ENCODE data around the gene ICOSLG.
"Not testable (repeated sequence)": the region's sequence is repeated elsewhere in the genome, so short reads cannot be mapped to it uniquely, and the experiment has no call there.

ICOSLG gene

DNA sequence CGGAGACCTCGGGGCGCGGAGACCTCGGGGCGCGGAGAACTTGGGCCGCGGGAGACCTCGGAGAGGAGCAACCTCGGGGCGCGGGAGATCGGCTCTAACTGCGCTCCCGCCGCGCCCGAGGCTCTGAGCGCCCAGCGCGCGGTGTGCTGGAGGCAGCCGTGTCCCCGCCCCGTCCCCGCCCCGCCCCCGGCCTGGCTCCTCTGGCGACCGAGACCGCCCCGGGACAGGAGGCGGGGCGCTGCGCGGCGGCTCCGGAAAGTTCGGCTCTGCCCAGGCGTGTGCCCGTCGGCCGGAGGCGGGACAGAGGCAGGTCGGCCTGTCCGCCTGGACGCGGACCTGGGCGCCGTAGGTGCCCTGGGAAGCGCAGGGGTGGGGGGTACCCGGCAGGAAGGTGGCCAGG is at the start of gene ICOSLG:
Gene ICOSLG, minus strand, starts transcription at position 102 of the 400 bp plus-strand sequence. CDS start 126 bp downstream, outside the sequence.
- not testable (repeated sequence) for DNase-seq

DNA sequence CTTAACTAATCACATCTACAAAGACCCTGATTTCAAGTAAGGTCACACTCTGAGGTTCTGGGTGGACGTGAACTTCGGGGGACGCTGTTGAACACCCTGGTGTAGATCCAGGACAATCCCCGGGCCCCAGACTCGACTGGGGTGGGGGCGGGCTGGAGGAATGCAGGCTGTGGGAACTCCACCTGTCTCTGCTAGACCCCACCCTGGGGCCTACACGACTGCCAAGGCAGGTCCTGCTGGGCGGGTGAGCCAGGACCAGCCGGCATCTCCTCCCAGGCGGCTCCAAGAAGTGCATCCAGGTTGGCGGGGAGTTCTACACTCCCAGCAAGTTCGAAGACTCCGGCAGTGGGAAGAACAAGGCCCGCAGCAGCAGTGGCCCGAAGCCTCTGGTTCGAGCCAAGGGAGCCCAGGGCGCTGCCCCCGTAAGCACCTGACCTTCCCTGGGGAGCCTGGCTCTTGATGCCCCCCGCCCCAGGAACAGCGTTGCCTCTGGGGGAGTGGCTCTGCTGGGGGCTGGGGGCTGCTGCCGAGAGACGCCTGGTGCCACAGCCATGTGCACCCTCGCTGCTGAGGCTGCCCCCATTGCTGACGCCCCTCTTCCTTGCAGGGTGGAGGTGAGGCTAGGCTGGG is 48.8 kb upstream of the ICOSLG start:
- no peak for DNase-seq

- DNase-seq: no peak
These were observed 47.7 kb upstream of the ICOSLG start for GRCh38 chr21:44288251-44289110.

GRCh38 chr21:44286716-44287632 is 46.2 kb upstream of the ICOSLG start:
- no peak for DNase-seq

DNA sequence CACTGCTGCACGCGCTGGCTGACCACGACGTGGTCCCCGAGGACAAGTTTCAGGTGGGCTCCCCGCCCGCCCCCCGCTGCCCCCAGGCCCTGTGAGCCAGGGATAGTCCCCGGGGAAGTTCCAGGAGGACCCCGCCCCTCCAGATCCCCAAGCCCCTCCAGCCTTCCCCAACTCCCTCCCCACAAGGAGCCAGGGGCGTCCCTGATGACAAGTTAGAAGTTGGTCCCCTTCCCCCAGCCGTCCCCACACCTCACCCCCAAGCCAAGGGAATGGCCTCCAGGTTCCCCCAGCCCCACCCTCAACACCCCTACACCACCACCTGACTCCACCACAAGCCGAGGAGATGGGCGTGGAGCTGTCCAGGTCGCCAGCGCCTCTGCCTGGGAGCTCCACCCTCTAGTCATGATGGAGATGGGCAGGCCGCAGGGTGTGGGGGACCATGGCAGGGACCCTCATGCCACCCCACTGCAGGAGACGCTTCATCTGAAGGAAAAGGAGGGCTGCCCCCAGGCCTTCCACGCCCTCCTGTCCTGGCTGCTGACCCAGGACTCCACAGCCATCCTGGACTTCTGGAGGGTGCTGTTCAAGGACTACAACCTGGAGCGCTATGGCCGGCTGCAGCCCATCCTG is 45.5 kb upstream of the ICOSLG start:
- DNase-seq: no peak

GRCh38 chr21:44285138-44285992 is 44.6 kb upstream of the ICOSLG start, which contains the start of gene AIRE:
TSS of gene AIRE (plus strand) at chr21:44285876. CDS start at chr21:44286007, 131 bp downstream.
- peak in 1 of 14 donors; percentile 35 for DNase-seq

DNA sequence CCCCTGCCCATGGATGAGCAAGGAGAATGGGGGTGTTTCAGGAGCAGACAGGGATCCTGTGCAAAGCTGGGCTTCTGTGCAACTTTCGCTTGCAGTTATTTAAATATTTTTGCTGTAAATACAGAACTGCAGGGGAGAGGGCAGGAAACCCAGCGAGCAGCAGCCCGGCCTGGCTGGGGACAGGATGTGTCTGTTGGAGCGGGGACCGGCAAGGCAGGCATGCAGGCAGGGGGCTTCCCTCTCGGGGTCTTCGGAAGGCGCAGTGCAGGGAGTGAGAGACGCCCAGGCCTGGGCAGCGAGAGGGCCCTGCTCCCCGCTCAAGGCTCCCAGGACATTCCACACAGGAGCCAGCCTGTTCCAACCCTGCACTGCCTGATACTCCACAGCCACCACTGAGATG is 43.2 kb upstream of the ICOSLG start:
- DNase-seq: no peak

DNA sequence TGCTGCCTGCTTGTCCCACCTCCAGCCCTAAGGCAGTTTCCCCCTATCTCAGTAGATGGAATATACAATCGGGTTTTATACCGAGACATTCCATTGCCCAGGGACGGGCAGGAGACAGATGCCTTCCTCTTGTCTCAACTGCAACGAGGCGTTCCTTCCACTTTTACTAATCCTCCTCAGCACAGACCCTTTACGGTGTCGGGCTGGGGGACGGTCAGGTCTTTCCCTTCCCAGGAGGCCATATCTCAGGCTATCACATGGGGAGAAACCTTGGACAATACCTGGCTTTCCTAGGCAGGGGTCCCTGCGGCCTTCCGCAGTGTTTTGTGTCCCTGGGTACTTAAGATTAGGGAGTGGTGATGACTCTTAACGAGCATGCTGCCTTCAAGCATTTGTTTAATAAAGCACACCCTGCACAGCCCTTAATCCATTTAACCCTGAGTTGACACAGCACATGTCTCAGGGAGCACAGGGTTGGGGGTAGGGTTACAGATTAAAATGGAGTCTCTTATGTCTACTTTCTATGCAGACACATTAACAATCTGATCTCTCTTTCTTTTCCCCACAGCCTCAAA is 42.6 kb upstream of the ICOSLG start:
- DNase-seq: not testable (repeated sequence)

DNA sequence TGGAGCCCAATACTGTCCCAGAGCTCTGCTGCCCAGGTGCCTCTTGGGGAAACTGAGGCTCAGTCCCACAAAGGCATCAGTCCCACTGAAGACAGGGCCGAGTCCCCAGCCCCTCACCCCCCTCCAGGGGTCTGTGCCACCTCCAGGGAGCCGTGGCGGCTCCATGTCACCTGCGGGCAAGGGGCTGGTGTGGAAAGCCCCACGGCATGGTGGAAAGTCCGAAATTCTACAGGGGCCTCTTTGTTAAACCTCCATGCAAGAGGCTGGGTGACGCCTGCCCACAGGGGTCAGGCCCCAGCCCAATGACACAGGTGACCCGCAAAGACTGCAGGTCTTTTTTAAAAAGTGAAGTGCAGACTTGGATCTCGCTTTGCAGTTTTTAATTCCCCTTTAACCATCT is 41.6 kb upstream of the ICOSLG start:
- no peak for DNase-seq

DNA sequence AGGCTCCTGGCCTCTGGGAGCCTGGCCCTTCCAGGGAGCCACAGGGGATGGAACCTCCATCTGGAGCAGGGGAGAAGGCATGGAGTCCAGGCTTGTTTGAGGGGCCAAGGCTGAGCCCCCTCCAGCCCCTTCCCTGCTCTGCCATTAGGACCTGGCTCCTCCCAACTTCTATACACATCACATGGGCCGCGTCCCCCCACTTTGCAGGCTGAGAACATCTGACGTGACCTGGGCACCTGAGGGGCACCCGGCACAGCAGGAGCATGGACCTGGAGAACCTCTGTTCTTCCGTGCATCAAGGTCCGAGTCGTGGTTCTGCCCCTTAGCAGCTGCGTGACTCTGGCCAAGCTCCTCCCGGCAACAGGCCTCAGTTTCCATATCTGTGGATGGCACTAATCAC is 41.1 kb upstream of the ICOSLG start:
- DNase-seq: no peak

DNA sequence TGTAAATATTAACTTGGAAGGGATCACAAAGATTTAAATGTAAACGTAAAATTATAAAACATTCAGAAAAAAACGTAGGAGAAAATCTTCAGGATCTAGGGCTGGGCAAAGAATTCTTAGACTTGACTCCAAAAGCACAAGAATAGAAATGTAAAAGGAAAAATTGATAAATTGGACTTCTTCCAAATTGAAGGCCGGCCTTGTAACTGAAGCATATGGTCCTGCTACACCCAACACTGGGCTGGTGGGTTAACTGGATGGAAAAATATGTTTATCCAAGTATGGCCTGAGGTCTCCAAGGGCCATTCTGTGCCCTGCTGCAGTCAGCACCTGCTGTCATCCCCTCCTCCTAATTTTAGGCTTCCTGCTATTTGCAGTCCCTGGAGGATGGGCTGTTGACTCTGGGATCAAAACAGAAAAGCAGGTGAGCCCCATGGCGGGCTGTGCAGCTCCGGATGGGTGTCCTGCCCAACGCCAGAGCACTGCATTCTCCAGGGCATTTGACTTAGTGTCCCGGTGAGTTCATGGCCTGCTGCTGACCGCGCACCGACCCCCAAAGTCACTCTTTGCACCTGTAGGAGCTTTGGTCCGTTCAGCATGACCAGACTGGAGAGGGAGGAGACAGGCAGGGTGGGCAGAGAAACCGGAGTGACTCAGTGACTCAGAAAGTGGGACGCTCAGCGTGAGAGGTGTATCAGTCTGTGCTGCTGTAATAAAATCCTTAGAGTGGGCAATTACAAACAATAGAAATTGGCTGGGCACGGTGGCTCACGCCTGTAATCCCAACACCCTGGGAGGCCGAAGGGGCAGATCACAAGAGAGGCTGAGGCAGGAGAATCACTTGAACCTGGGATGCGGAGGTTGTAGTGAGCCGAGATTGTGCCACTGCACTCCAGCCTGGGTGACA is 38.9 kb upstream of the ICOSLG start:
- no peak for DNase-seq

DNA sequence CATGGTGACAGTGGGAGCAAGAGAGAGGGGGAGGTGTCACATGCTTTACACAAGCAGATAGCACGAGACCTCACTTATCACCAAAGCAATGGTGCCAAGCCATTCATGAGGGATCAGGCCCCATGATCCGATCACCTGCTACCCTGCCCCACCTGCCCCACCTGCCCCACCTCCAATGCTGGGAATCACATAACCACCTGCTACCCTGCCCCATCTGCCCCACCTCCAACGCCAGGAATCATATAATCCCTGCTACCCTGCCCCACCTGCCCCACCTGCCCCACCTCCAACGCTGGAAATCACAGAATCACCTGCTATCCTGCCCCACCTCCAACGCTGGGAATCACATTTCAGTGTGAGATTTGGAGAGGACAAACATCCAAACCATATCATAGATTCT is 34.3 kb upstream of the ICOSLG start:
- DNase-seq: no peak

DNA sequence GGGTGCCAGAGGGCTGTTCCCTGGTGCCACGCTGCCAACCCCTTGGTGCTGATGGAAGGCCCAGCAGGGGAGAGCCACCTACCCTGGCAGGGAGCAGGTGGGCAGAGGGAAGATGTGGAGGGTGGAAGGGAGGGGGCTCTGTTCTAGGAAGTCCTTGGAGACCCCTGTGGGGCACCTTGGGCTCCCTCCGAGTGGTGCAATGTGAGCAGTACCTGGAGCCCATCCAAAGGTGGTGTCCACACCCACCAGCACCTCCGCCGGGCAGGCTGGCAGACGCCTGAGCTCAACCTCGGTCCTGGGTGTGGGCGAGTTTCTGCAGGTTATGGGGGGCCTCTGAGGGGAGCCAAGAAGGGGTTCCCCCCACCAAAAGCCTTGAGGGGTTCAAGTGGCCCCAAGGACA is 32.3 kb upstream of the ICOSLG start:
- no peak for DNase-seq

GRCh38 chr21:44272284-44272858 is 31.6 kb upstream of the ICOSLG start:
- DNase-seq: no peak

DNA sequence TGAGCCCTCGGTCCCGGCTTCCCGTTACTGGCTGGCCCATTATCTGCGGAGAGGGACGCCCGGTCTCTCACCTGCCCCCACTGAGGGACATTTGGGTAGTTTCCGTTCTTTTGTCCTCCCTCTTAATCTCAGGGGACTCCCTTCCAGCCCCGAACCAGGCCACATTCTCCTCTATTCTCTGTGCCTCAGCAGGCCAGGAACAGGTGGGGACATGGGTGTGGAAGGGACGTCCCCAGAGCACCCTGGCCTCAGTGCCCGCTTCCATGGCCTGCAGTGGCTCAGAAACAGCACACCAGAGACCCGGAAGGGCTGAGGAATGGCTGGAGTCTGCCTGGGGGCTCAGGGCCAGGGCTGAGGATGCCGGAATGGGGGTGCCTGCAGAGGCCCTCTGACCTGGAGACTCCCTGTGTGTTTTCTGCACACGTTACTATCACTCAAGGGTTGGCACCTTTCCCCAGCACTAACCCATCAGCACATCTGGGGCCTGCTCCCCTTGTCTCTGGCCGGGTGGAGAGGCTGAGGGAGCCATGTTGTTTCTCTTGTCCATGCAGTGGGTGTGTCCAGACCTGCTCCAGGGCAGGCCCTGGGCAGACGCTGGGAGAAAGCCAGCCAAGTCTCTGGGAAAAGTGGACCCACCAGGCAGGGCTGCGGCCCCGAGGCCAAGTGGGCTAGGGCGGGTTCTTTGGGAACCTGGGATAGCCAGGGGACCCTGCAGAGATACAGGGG is 31.0 kb upstream of the ICOSLG start:
- DNase-seq: no peak

- no peak for DNase-seq
These were observed 28.3 kb upstream of the ICOSLG start for GRCh38 chr21:44269090-44269489.

- DNase-seq: no peak
These were observed 27.0 kb upstream of the ICOSLG start for GRCh38 chr21:44267655-44268142.

DNA sequence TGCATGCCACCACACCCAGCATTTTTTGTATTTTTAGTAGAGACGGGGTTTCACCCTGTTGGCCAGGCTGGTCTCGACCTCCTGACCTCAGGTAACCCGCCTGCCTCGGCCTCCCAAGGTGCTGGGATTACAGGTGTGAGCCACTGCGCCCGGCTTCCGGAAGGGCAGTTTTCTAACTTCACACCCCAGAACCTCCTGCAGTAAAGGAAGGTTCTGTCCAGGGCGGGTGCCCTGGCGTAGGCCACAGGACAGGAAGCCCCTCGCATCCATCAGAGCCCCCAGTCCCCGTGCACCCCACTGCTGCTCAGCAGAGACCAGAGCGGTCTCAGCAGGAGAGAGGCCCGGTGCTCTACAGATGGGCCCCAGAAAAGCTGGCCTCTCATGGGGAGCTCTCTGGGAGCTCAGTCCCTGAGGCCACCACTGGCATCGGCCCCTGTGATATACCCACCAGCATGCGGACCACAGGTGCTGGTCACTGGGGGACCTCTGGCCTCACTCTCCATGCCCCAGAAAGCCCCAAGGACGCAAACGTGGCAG is 25.1 kb upstream of the ICOSLG start:
- no peak for DNase-seq
